HL-60 (cell line): ENCODE data around the gene SMG1.
"Not testable (repeated sequence)": the region's sequence is repeated elsewhere in the genome, so short reads cannot be mapped to it uniquely, and the experiment has no call there.

Experiments used
- DNase-seq, 2 experiments: peaks; one replicate each; pipeline ENCODE4 v3.0.0-alpha.2; 2010 to 2020; ENCODE audit warnings: low read depth in 1 of 2, low spot score in 1 of 2
- H3K27ac ChIP-seq: fragments of 250-450 bp; sonication (Bioruptor Pico); replicated peaks from 2 replicates; pipeline ENCODE4 v1.5.1; 2020; ENCODE audit warnings: mild to moderate bottlenecking, moderate library complexity
- H3K27me3 ChIP-seq: fragments of 250-450 bp; sonication (Bioruptor Pico); 2 replicates; pipeline ENCODE4 v1.5.1; 2021; ENCODE audit warnings: mild to moderate bottlenecking, moderate library complexity; ENCODE audit not compliant: insufficient read depth, poor library complexity, severe bottlenecking
- H3K4me3 ChIP-seq: replicated peaks from 2 replicates; pipeline ENCODE4 v1.5.1; 2011; ENCODE audit warnings: mild to moderate bottlenecking, control low read depth, low read length; ENCODE audit not compliant: insufficient read depth
- GABPA ChIP-seq: IDR thresholded peaks from 2 replicates; pipeline ENCODE4 v1.6.1; 2012; ENCODE audit warnings: low read depth
- POLR2AphosphoS5 ChIP-seq: IDR thresholded peaks from 2 replicates; pipeline ENCODE4 v1.6.1; 2012; ENCODE audit warnings: low read depth
- SPI1 ChIP-seq: IDR thresholded peaks from 2 replicates; pipeline ENCODE4 v1.6.1; 2012; ENCODE audit warnings: low read depth, mild to moderate bottlenecking, borderline replicate concordance
- TF ChIP-seq, protein P1 (sequence below): IDR thresholded peaks from 2 replicates; pipeline ENCODE4 v1.6.1; 2012; ENCODE audit warnings: low read depth; ENCODE audit not compliant: insufficient replicate concordance
- TF ChIP-seq, protein P2 (sequence below): IDR thresholded peaks from one replicate; pipeline ENCODE4 v1.5.1; 2011; ENCODE audit warnings: low read length, control low read depth, inconsistent platforms; ENCODE audit not compliant: insufficient read depth

Gene SMG1

GRCh38 chr16:18933501-18933900, 7.3 kb upstream of the SMG1 start:
- no peak for DNase-seq
- TF ChIP-seq, protein P1, sequence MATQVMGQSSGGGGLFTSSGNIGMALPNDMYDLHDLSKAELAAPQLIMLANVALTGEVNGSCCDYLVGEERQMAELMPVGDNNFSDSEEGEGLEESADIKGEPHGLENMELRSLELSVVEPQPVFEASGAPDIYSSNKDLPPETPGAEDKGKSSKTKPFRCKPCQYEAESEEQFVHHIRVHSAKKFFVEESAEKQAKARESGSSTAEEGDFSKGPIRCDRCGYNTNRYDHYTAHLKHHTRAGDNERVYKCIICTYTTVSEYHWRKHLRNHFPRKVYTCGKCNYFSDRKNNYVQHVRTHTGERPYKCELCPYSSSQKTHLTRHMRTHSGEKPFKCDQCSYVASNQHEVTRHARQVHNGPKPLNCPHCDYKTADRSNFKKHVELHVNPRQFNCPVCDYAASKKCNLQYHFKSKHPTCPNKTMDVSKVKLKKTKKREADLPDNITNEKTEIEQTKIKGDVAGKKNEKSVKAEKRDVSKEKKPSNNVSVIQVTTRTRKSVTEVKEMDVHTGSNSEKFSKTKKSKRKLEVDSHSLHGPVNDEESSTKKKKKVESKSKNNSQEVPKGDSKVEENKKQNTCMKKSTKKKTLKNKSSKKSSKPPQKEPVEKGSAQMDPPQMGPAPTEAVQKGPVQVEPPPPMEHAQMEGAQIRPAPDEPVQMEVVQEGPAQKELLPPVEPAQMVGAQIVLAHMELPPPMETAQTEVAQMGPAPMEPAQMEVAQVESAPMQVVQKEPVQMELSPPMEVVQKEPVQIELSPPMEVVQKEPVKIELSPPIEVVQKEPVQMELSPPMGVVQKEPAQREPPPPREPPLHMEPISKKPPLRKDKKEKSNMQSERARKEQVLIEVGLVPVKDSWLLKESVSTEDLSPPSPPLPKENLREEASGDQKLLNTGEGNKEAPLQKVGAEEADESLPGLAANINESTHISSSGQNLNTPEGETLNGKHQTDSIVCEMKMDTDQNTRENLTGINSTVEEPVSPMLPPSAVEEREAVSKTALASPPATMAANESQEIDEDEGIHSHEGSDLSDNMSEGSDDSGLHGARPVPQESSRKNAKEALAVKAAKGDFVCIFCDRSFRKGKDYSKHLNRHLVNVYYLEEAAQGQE: no peak
- TF ChIP-seq SPI1: no peak
- TF ChIP-seq POLR2AphosphoS5: no peak
- TF ChIP-seq, protein P2, sequence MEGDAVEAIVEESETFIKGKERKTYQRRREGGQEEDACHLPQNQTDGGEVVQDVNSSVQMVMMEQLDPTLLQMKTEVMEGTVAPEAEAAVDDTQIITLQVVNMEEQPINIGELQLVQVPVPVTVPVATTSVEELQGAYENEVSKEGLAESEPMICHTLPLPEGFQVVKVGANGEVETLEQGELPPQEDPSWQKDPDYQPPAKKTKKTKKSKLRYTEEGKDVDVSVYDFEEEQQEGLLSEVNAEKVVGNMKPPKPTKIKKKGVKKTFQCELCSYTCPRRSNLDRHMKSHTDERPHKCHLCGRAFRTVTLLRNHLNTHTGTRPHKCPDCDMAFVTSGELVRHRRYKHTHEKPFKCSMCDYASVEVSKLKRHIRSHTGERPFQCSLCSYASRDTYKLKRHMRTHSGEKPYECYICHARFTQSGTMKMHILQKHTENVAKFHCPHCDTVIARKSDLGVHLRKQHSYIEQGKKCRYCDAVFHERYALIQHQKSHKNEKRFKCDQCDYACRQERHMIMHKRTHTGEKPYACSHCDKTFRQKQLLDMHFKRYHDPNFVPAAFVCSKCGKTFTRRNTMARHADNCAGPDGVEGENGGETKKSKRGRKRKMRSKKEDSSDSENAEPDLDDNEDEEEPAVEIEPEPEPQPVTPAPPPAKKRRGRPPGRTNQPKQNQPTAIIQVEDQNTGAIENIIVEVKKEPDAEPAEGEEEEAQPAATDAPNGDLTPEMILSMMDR: no peak
- TF ChIP-seq GABPA: no peak
- H3K27me3 ChIP-seq: no peaks in the 10 kb centered on the region
- H3K4me3 ChIP-seq: no peak overlapping the region
- no peak overlapping the region for H3K27ac ChIP-seq

DNA sequence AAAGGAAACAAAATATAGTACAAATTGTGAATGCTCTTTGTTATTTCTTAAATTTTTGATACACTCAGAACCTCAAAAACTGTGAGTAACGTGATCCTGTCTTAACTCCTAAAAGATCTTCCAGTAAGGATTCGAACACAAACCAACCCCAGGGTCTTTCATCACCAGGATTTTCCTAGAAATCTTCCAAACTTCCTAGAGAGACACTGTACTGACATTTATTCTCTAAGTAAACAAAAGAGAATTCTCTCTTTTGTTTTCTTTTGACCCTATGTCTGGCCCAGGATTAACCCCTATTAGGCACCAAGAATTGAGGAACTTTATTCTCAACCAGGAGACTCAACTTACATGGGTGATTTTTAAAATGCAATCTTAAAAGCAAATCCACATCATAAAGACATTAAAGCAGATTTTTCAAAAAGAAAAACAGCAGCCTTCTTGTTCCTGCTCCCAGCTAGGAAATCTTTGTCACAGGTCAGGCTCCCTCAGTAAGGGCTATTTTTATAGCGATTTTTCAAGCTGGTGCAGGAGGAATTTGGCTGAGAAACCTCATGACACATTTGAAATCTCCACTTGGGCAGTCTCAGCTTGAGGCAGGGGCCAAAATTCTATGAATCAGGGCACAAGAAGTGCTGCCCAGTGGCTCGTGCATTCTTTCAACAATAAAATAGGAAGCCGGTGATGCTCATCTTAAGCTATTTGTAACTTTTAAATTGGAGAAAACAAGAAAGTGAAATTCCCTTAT, 6.2 kb upstream of the SMG1 start:
- Histone ChIP-seq H3K4me3 (no peak overlapping the region), H3K27me3 (no peaks in the 10 kb centered on the region), H3K27ac (no peak overlapping the region)
- DNase-seq: no peak
- TF ChIP-seq, protein P1: no peak
- no peak for TF ChIP-seq POLR2AphosphoS5
- TF ChIP-seq, protein P2: no peak
- TF ChIP-seq GABPA: no peak
- no peak for TF ChIP-seq SPI1

GRCh38 chr16:18931756-18932155, 5.5 kb upstream of the SMG1 start:
- Histone ChIP-seq H3K27me3 (no peaks in the 10 kb centered on the region), H3K4me3 (no peak overlapping the region), H3K27ac (no peak overlapping the region)
- no peak for TF ChIP-seq POLR2AphosphoS5
- no peak for TF ChIP-seq GABPA
- TF ChIP-seq, protein P2: no peak
- no peak for DNase-seq

- not testable (repeated sequence) for H3K4me3 ChIP-seq, H3K27ac ChIP-seq, DNase-seq, H3K27me3 ChIP-seq
Measured at GRCh38 chr16:18930095-18930494, 3.9 kb upstream of the SMG1 start.

GRCh38 chr16:18928073-18928472, 1.9 kb upstream of the SMG1 start:
- not testable (repeated sequence) for H3K27me3 ChIP-seq, DNase-seq, H3K27ac ChIP-seq, H3K4me3 ChIP-seq

GRCh38 chr16:18925215-18925985, 808 bp downstream of the SMG1 start:
- Histone ChIP-seq H3K4me3 (peak overlapping the region; percentile 58), H3K27ac (peak overlapping the region; percentile 91)
- peak in 1 of 2 experiments; percentile 38 for DNase-seq
- not testable (repeated sequence) for H3K27me3 ChIP-seq

DNA sequence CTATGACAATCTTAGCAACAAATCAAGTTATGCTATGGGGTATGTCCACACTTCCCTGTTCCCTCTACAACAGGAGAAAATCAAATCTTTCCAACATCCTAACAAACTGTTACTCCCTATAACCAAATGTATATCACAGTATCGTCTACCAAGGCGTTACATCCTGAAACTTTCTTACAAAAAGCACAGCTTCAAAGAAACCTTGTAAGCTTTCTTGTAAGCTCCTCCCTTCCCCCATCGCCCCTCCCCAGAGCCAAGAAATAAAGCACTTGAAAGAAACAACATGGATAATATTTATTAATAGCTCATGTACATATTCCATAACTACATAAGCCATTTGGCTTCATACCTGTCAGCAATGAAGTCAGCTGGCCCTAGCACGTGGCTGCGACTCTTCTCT, 2.3 kb downstream of the SMG1 start:
- not testable (repeated sequence) for DNase-seq, H3K27me3 ChIP-seq
- Histone ChIP-seq H3K4me3 (peak overlapping the region; percentile 23), H3K27ac (peak overlapping the region; percentile 18)
